Caco-2 (cell line): Measurements from ENCODE around the gene PDE7B. TPM values are rescaled to one million over a fixed set of nuclear protein-coding genes. Genes with fewer than 3 reads are reported as not detected.
A peak's percentile ranks its signal among the peaks of the same experiment; 100 is the strongest.

ENCODE experiments used
- BruUV-seq: library from RNA; stranded (reverse); fragments of 400-500 nt; replicated peaks from 2 replicates; lab custom pipeline; 2021; lab: Mats Ljungman, UMichigan
- CTCF ChIA-PET: fragments of 300-600 bp; sonication (Branson Sonifier 250); formaldehyde crosslinking; loops from one replicate; lab custom pipeline; 2022; ENCODE audit warnings: antibody characterized with exemption; lab: Charles Lee
- POLR2A ChIA-PET: fragments of 300-600 bp; sonication (Branson Sonifier 250); formaldehyde crosslinking; loops from one replicate; lab custom pipeline; 2022; ENCODE audit warnings: antibody characterized with exemption; lab: Charles Lee
- DNase-seq, 2 experiments: peaks; one replicate each; pipeline versions ENCODE4 v3.0.0 to v3.0.0-alpha.2; 2020 to 2022
- H3K27me3 ChIP-seq: replicated peaks from 2 replicates; pipeline ENCODE4 v1.6.0; 2011; ENCODE audit warnings: low read length; ENCODE audit not compliant: control insufficient read depth, insufficient read depth
- H3K36me3 ChIP-seq: 2 replicates; pipeline ENCODE4 v1.5.1; 2011; ENCODE audit warnings: low read length; ENCODE audit not compliant: control insufficient read depth, insufficient read depth
- H3K4me1 ChIP-seq: fragments of 250-450 bp; sonication (Bioruptor Pico); 2 replicates; pipeline ENCODE4 v1.5.1; 2020; ENCODE audit warnings: mild to moderate bottlenecking
- H3K4me3 ChIP-seq: 2 replicates; pipeline ENCODE4 v1.5.1; 2011; ENCODE audit warnings: low read depth, mild to moderate bottlenecking, control low read depth, low read length
- H3K9me3 ChIP-seq: fragments of 250-450 bp; sonication (Bioruptor Pico); 2 replicates; pipeline ENCODE4 v1.5.1; 2020; ENCODE audit warnings: mild to moderate bottlenecking, moderate library complexity
- H3K27ac Mint-ChIP-seq: one replicate; pipeline ENCODE4 v1.8.0; 2022; ENCODE audit warnings: mixed read lengths; ENCODE audit not compliant: unreplicated experiment
- H3K27me3 Mint-ChIP-seq: one replicate; pipeline ENCODE4 v1.8.0; 2022; ENCODE audit warnings: mixed read lengths; ENCODE audit not compliant: insufficient read depth, unreplicated experiment
- H3K36me3 Mint-ChIP-seq: one replicate; pipeline ENCODE4 v1.8.0; 2022; ENCODE audit warnings: mild to moderate bottlenecking, mixed read lengths; ENCODE audit not compliant: insufficient read depth, unreplicated experiment
- H3K4me1 Mint-ChIP-seq: one replicate; pipeline ENCODE4 v1.8.0; 2022; ENCODE audit warnings: low read depth, mixed read lengths; ENCODE audit not compliant: unreplicated experiment
- H3K4me3 Mint-ChIP-seq: one replicate; pipeline ENCODE4 v1.8.0; 2022; ENCODE audit warnings: mild to moderate bottlenecking, moderate library complexity, mixed read lengths; ENCODE audit not compliant: unreplicated experiment
- H3K9me3 Mint-ChIP-seq: one replicate; pipeline ENCODE4 v1.8.0; 2022; ENCODE audit warnings: mixed read lengths; ENCODE audit not compliant: unreplicated experiment
- intact Hi-C: fragments of 100-400 bp; cut with micrococcal nuclease; formaldehyde crosslinking; loops from one replicate; pipeline ENCODE4 v1.10.0; 2022; ENCODE audit not compliant: unreplicated experiment
- total RNA-seq: library from RNA; stranded (reverse); gene quantifications from 2 replicates; pipeline ENCODE4 v1.2.3, GENCODE V29; 2022
- TF ChIP-seq, protein P1 (sequence below), 2 experiments: fragments of 200-600 bp in 1 of 2; IDR thresholded peaks; 1 replicate in 1 of 2; 2 replicates in 1 of 2; pipeline versions ENCODE4 v1.5.1 to v1.8.0; 2011 to 2022; ENCODE audit warnings: antibody characterized with exemption in 1 of 2, control low read depth in 1 of 2, inconsistent platforms in 1 of 2, low read depth in 1 of 2, low read length in 1 of 2, mild to moderate bottlenecking in 1 of 2, moderate library complexity in 1 of 2; ENCODE audit not compliant: insufficient read depth in 1 of 2, severe bottlenecking in 1 of 2, unreplicated experiment in 1 of 2

The PDE7B gene
- total RNA-seq, 1 experiment from 2014 or later, result not detected

- CTCF ChIA-PET, result no interaction called here
- no TSS peak for BruUV-seq
- H3K36me3 ChIP-seq, result no peaks in the 10 kb centered on the region
Observed at GRCh38 chr6:135937106-135937505, 85.6 kb downstream of the PDE7B start.

GRCh38 chr6:135938576-135939207 is 87.2 kb downstream of the PDE7B start:
- H3K27ac Mint-ChIP-seq, result no peak overlapping the region
- H3K27me3 ChIP-seq, result no peaks in the 10 kb centered on the region

More at GRCh38 chr6:135937106-135937505, 85.6 kb downstream of the PDE7B start:
- H3K27me3 ChIP-seq, result no peaks in the 10 kb centered on the region
- DNase-seq, result no peak
- Mint-ChIP-seq H3K9me3 (no peaks in the 10 kb centered on the region), H3K27ac (no peak overlapping the region), H3K4me1 (peaks cover 6% of the 10 kb centered on the region), H3K4me3 (no peak overlapping the region), H3K27me3 (no peaks in the 10 kb centered on the region), H3K36me3 (no peaks in the 10 kb centered on the region)
- intact Hi-C loops, result no loop called here
- POLR2A ChIA-PET, result no interaction called here
- TF ChIP-seq, protein P1, sequence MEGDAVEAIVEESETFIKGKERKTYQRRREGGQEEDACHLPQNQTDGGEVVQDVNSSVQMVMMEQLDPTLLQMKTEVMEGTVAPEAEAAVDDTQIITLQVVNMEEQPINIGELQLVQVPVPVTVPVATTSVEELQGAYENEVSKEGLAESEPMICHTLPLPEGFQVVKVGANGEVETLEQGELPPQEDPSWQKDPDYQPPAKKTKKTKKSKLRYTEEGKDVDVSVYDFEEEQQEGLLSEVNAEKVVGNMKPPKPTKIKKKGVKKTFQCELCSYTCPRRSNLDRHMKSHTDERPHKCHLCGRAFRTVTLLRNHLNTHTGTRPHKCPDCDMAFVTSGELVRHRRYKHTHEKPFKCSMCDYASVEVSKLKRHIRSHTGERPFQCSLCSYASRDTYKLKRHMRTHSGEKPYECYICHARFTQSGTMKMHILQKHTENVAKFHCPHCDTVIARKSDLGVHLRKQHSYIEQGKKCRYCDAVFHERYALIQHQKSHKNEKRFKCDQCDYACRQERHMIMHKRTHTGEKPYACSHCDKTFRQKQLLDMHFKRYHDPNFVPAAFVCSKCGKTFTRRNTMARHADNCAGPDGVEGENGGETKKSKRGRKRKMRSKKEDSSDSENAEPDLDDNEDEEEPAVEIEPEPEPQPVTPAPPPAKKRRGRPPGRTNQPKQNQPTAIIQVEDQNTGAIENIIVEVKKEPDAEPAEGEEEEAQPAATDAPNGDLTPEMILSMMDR (IDR thresholded peaks at IDR 0.05; ENCODE audit: insufficient read depth in 1 of 2, low read depth in 1 of 2, low read length in 1 of 2, severe bottlenecking in 1 of 2, unreplicated experiment in 1 of 2), result no peak
- no peaks in the 10 kb centered on the region for H3K4me1 ChIP-seq
- no peak overlapping the region for H3K4me3 ChIP-seq
- H3K9me3 ChIP-seq, result no peaks in the 10 kb centered on the region

DNA sequence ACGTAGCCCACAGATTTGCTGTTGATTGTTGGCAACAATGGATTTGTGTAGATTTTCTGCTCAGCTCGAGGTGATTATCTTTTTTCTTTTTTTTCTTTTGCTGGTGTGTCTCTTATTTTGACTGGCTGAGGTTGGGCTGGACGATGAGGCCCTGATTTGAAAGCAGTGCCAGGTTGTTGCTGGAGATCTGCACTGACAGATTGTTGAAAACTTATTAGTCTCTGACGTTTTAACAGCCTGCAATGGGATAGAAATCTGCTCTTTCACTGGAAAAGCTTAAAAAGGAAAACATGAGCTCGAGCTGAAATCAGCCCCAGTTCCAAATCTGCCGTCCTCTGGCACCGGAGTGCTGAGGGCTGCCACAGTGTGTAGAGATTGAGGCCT is 87.7 kb downstream of the PDE7B start:
- Mint-ChIP-seq H3K9me3 (no peaks in the 10 kb centered on the region), H3K27ac (no peak overlapping the region), H3K4me3 (no peak overlapping the region), H3K36me3 (no peaks in the 10 kb centered on the region), H3K4me1 (no peaks in the 10 kb centered on the region), H3K27me3 (peaks cover 4% of the 10 kb centered on the region)
- CTCF ChIA-PET, result no interaction called here
- H3K4me3 ChIP-seq, result no peak overlapping the region
- no peaks in the 10 kb centered on the region for H3K4me1 ChIP-seq
- intact Hi-C loops, result no loop called here
- no peaks in the 10 kb centered on the region for H3K36me3 ChIP-seq
- no TSS peak for BruUV-seq
- TF ChIP-seq, protein P1 (IDR thresholded peaks at IDR 0.05; ENCODE audit: insufficient read depth in 1 of 2, low read depth in 1 of 2, low read length in 1 of 2, severe bottlenecking in 1 of 2, unreplicated experiment in 1 of 2), result no peak
- H3K9me3 ChIP-seq, result no peaks in the 10 kb centered on the region
- no peak for DNase-seq
- POLR2A ChIA-PET, result no interaction called here
- H3K27me3 ChIP-seq, result no peaks in the 10 kb centered on the region

More at GRCh38 chr6:135938576-135939207, 87.2 kb downstream of the PDE7B start:
- Histone ChIP-seq H3K9me3 (no peaks in the 10 kb centered on the region), H3K4me3 (no peak overlapping the region), H3K36me3 (no peaks in the 10 kb centered on the region), H3K4me1 (no peaks in the 10 kb centered on the region)
- peaks cover under 1% of the 10 kb centered on the region for H3K27me3 Mint-ChIP-seq
- CTCF ChIA-PET, result no interaction called here
- BruUV-seq, result no TSS peak
- TF ChIP-seq, protein P1 (IDR thresholded peaks at IDR 0.05; ENCODE audit: insufficient read depth in 1 of 2, low read depth in 1 of 2, low read length in 1 of 2, severe bottlenecking in 1 of 2, unreplicated experiment in 1 of 2), result peak; percentile 29 to 45
- intact Hi-C loops, result loop anchor here (1.0 kb wide), 1 partner anchor 262 kb away; no protein-coding TSS in a partner anchor
- no peak overlapping the region for H3K4me3 Mint-ChIP-seq
- POLR2A ChIA-PET, result no interaction called here
- H3K9me3 Mint-ChIP-seq, result no peaks in the 10 kb centered on the region
- no peaks in the 10 kb centered on the region for H3K4me1 Mint-ChIP-seq
- no peaks in the 10 kb centered on the region for H3K36me3 Mint-ChIP-seq
- peak in 1 of 2 experiments; percentile 21 for DNase-seq
